Right lobe of liver (tissue), 6 donors: ENCODE measurements around the gene OR13J1. TPM values are rescaled to one million over a fixed set of nuclear protein-coding genes. Genes with fewer than 3 reads are reported as not detected.

Source experiments
- ATAC-seq, 4 donors: fragments of 200-7000 bp; cut with Tn5 transposase; one replicate each; pipeline ENCODE4 v1.9.1; 2020; ENCODE audit warnings: mild to moderate bottlenecking in 4 of 4, moderate library complexity in 4 of 4
- DNase-seq, 3 donors: peaks; one replicate each; pipeline ENCODE4 v3.0.0-alpha.2; 2020
- H3K27ac ChIP-seq, 3 donors: fragments of 200-600 bp; one replicate each; pipeline ENCODE4 v1.8.0; 2022
- H3K27me3 ChIP-seq, 2 donors: fragments of 200-600 bp; one replicate each; pipeline ENCODE4 v1.8.0; 2022
- H3K36me3 ChIP-seq, 4 donors: fragments of 200-600 bp; sonication (generic) in 1 of 4; one replicate each; pipeline versions ENCODE4 v1.5.1 to v1.8.0; 2017 to 2022; ENCODE audit warnings: control low read depth in 1 of 4
- H3K4me1 ChIP-seq, 4 donors: fragments of 200-600 bp; sonication (generic) in 1 of 4; one replicate each; pipeline versions ENCODE4 v1.5.1 to v1.8.0; 2017 to 2022; ENCODE audit warnings: control low read depth in 1 of 4
- H3K4me3 ChIP-seq, 3 donors: fragments of 200-600 bp; one replicate each; pipeline ENCODE4 v1.8.0; 2022
- H3K9me3 ChIP-seq, 4 donors: fragments of 200-600 bp; sonication (generic) in 1 of 4; one replicate each; pipeline versions ENCODE4 v1.5.1 to v1.8.0; 2017 to 2022; ENCODE audit warnings: control low read depth in 1 of 4
- CTCF ChIP-seq, 4 donors: fragments of 200-600 bp in 3 of 4; fragments of 450-650 bp in 1 of 4; IDR thresholded peaks; one replicate each; pipeline versions ENCODE4 v1.5.1 to v1.8.0; 2016 to 2022; ENCODE audit warnings: antibody characterized with exemption in 4 of 4, mild to moderate bottlenecking in 2 of 4
- POLR2A ChIP-seq: fragments of 450-650 bp; IDR thresholded peaks from one replicate; pipeline ENCODE4 v1.6.1; 2017; ENCODE audit warnings: antibody characterized with exemption, mild to moderate bottlenecking
- WGBS: methylation state at CpG from one replicate; pipeline ENCODE4 v1.1.6; 2018; ENCODE audit warnings: low coverage, low lambda C conversion rate; ENCODE audit not compliant: insufficient coverage; ENCODE audit errors: missing lambda C conversion rate; 5-methylcytosine and 5-hydroxymethylcytosine counted together
- intact Hi-C, 2 donors: fragments of 100-400 bp; cut with DNase I; formaldehyde crosslinking; loops; one replicate each; pipeline versions ENCODE4 v1.11.2 to v1.14.1; 2022
- total RNA-seq, 6 experiments: library from RNA; depleted of rRNA in 2 of 6; stranded (reverse); fragments of >200 nt in 2 of 6; fragmentation: NEBNext Ultra II Directional in 3 of 6; extraction: Animal tissue kit (Norgen Biotek cat#: 25700) in 3 of 6; gene quantifications; one replicate each; pipeline versions ENCODE4 v1.1.0 to v1.2.4, GENCODE V29; 2016 to 2023
- donor health status: DM: no; HTN: yes; CAD: no.
- donor health status: DM: no; HTN: no; CAD: no.
- donor health status: DM: no; HTN: no; CAD: no.
- donor health status: DM: no; HTN: yes; CAD: no.
- donor health status: DM: no; HTN: yes; CAD: no.

OR13J1 gene
- total RNA-seq, 6 experiments from 2014 or later = not detected

DNA sequence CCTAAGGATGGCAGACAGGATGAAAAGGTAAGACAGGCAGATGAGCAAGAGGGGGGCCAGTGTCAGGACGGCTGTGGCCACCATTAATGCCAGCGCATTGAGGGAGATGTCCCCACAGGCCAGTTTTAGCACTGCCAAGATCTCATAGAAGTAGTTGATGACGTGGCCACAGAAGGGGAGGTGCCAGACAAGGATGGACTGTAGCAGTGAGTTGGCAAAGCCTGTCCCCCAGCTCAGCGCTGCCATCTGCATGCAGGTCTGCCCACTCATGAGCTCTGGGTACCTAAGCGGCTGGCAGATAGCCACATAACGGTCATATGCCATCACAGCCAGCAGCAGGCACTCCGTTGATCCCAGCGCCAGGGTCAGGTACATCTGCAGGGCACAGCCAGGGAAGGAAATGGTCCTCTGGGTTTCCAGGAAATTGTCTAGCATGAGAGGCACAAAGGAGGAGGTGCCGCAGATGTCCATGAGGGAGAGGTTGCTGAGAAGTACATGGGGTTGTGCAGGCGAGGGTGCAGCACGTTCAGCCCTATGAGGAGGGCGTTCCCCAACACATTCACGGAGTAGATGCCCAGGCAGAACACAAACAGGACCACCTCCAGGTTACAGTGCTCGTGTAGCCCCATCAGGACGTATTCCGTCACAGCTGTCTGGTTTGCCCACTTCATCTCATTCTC, 10.8 kb downstream of the OR13J1 start:
- Histone ChIP-seq H3K4me1 (no peaks in the 10 kb centered on the region), H3K27me3 (no peaks in the 10 kb centered on the region), H3K27ac (no peak overlapping the region), H3K9me3 (no peaks in the 10 kb centered on the region), H3K4me3 (no peak overlapping the region), H3K36me3 (no peaks in the 10 kb centered on the region)
- intact Hi-C loops = no loop called here
- 68% methylated on average over 3 of the region's 16 CpGs for WGBS
- ATAC-seq (peak in 2 of 4 donors; percentile 19 to 32), DNase-seq (peak in 1 of 3 donors; percentile 37)
- TF ChIP-seq POLR2A (no peak), CTCF (IDR thresholded peaks at IDR 0.05) (no peak)

- intact Hi-C loops = no loop called here
- no peak overlapping the region for H3K4me3 ChIP-seq
- no peaks in the 10 kb centered on the region for H3K36me3 ChIP-seq
- DNase-seq (no peak), ATAC-seq (no peak)
- WGBS = 78% methylated on average over 4 of the region's 5 CpGs
- H3K27me3 ChIP-seq = no peaks in the 10 kb centered on the region
- no peak overlapping the region for H3K27ac ChIP-seq
- H3K9me3 ChIP-seq = no peaks in the 10 kb centered on the region
- no peaks in the 10 kb centered on the region for H3K4me1 ChIP-seq
- TF ChIP-seq CTCF (IDR thresholded peaks at IDR 0.05) (no peak), POLR2A (no peak)
Measured at GRCh38 chr9:35858458-35858857, 11.7 kb downstream of the OR13J1 start.

GRCh38 chr9:35856882-35857281, 13.3 kb downstream of the OR13J1 start:
- TF ChIP-seq POLR2A = no peak
- no peak for TF ChIP-seq CTCF (IDR thresholded peaks at IDR 0.05)
- Histone ChIP-seq H3K4me3 (no peak overlapping the region), H3K36me3 (no peaks in the 10 kb centered on the region), H3K27me3 (no peaks in the 10 kb centered on the region), H3K9me3 (no peaks in the 10 kb centered on the region), H3K4me1 (no peaks in the 10 kb centered on the region), H3K27ac (no peak overlapping the region)
- peak in 1 of 3 donors; percentile 15 for DNase-seq
- no peak for ATAC-seq
- 86% methylated on average over 1 of the region's 5 CpGs for WGBS
- intact Hi-C loops = no loop called here

- Histone ChIP-seq H3K4me1 (no peaks in the 10 kb centered on the region), H3K27ac (no peak overlapping the region), H3K36me3 (no peaks in the 10 kb centered on the region), H3K4me3 (no peak overlapping the region), H3K9me3 (no peaks in the 10 kb centered on the region), H3K27me3 (no peaks in the 10 kb centered on the region)
- 78% methylated on average over 3 of the region's 3 CpGs for WGBS
- TF ChIP-seq CTCF (IDR thresholded peaks at IDR 0.05) (no peak), POLR2A (no peak)
- no peak for ATAC-seq
- no peak for DNase-seq
- intact Hi-C loops = no loop called here
Measured at GRCh38 chr9:35856206-35856605, 14.0 kb downstream of the OR13J1 start.
